H1 (cell line): Measurements from ENCODE around the gene TSEN2. TPM values are rescaled to one million over a fixed set of nuclear protein-coding genes. Genes with fewer than 3 reads are reported as not detected.

Experiments
- CTCF ChIA-PET: fragments of 300-600 bp; sonication (Branson Sonifier 250); formaldehyde crosslinking; loops from one replicate; lab custom pipeline; 2021; ENCODE audit not compliant: partially characterized antibody; lab: Charles Lee
- POLR2A ChIA-PET: fragments of 300-600 bp; sonication (Branson Sonifier 250); formaldehyde crosslinking; loops from one replicate; lab custom pipeline; 2021; ENCODE audit warnings: inconsistent platforms; ENCODE audit not compliant: partially characterized antibody; lab: Charles Lee
- DNase-seq, 2 experiments: peaks; one replicate each; pipeline versions ENCODE4 v3.0.0 to v3.0.0-alpha.2; 2010 to 2022; ENCODE audit warnings: low spot score in 2 of 2, low read depth in 1 of 2, mixed read lengths in 1 of 2
- FAIRE-seq: peaks from 2 replicates; lab custom pipeline; 2011; peaks lifted over from hg19 to GRCh38; lab: Jason Lieb, UNC
- H2AFZ ChIP-seq: 2 replicates; pipeline ENCODE4 v1.8.1; 2012; ENCODE audit warnings: low read length, inconsistent platforms
- H2AK5ac ChIP-seq: 2 replicates; pipeline ENCODE4 v1.6.1; 2013; ENCODE audit warnings: low read depth, low read length
- H2BK120ac ChIP-seq: replicated peaks from 2 replicates; pipeline ENCODE3; 2013; ENCODE audit warnings: low read depth, low read length, inconsistent platforms
- H2BK12ac ChIP-seq: 2 replicates; pipeline ENCODE4 v1.6.1; 2013; ENCODE audit warnings: low read depth, low read length
- H2BK15ac ChIP-seq: 2 replicates; pipeline ENCODE4 v1.6.1; 2013; ENCODE audit warnings: low read length
- H2BK20ac ChIP-seq: 2 replicates; pipeline ENCODE4 v1.6.1; 2013; ENCODE audit warnings: low read length
- H2BK5ac ChIP-seq: 2 replicates; pipeline ENCODE4 v1.6.1; 2013; ENCODE audit warnings: low read depth, low read length
- H3K14ac ChIP-seq: 2 replicates; pipeline ENCODE4 v1.6.1; 2013; ENCODE audit warnings: inconsistent platforms; ENCODE audit not compliant: insufficient read length
- H3K18ac ChIP-seq: 2 replicates; pipeline ENCODE4 v1.6.1; 2013; ENCODE audit warnings: low read length; ENCODE audit errors: extremely low read depth
- H3K23ac ChIP-seq: 2 replicates; pipeline ENCODE4 v1.6.1; 2013; ENCODE audit warnings: inconsistent platforms; ENCODE audit not compliant: insufficient read length
- H3K23me2 ChIP-seq: 2 replicates; pipeline ENCODE4 v1.6.1; 2013; ENCODE audit warnings: low read depth, low read length
- H3K27ac ChIP-seq: 2 replicates; pipeline ENCODE4 v1.6.1; 2011; ENCODE audit warnings: low read depth, low read length, inconsistent platforms
- H3K27me3 ChIP-seq, 4 experiments: replicated peaks in 1 of 4; 1 replicate in 1 of 4; 2 replicates in 3 of 4; pipeline versions ENCODE4 v1.6.1 to v1.8.1; 2011 to 2013; ENCODE audit warnings: low read length in 3 of 4, mild to moderate bottlenecking in 3 of 4, inconsistent platforms in 2 of 4, mixed read lengths in 2 of 4, moderate library complexity in 1 of 4; ENCODE audit not compliant: control insufficient read depth in 3 of 4, insufficient read depth in 3 of 4; ENCODE audit errors: extremely low read depth in 1 of 4
- H3K36me3 ChIP-seq, 4 experiments: 2 replicates each; pipeline versions ENCODE4 v1.6.1 to v1.8.1; 2011 to 2013; ENCODE audit warnings: mild to moderate bottlenecking in 4 of 4, low read length in 3 of 4, moderate library complexity in 2 of 4, control low read depth in 1 of 4, inconsistent platforms in 1 of 4; ENCODE audit not compliant: insufficient read depth in 4 of 4, control insufficient read depth in 2 of 4
- H3K4ac ChIP-seq: replicated peaks from 2 replicates; pipeline ENCODE3; 2013; ENCODE audit warnings: low read length, low read depth, mixed read lengths, inconsistent platforms; ENCODE audit not compliant: insufficient read length
- H3K4me1 ChIP-seq, 4 experiments: replicated peaks in 1 of 4; 1 replicate in 1 of 4; 2 replicates in 3 of 4; pipeline versions ENCODE4 v1.6.1 to v1.8.1; 2011 to 2013; ENCODE audit warnings: low read length in 3 of 4, inconsistent platforms in 2 of 4, mixed read lengths in 1 of 4; ENCODE audit not compliant: insufficient read depth in 4 of 4, control insufficient read depth in 3 of 4
- H3K4me2 ChIP-seq, 2 experiments: 2 replicates each; pipeline versions ENCODE4 v1.6.1 to v1.8.1; 2011 to 2013; ENCODE audit warnings: low read depth in 2 of 2, low read length in 2 of 2, control low read depth in 1 of 2, inconsistent platforms in 1 of 2, mild to moderate bottlenecking in 1 of 2; ENCODE audit not compliant: insufficient read depth in 1 of 2
- H3K4me3 ChIP-seq, 4 experiments: fragments of 200-600, 300-600 bp in 1 of 4; sonication (generic), shearing (Covaris generic), sonication (Bioruptor Twin) in 1 of 4; 2 replicates each; pipeline versions ENCODE4 v1.5.1 to v1.8.1; 2011 to 2016; ENCODE audit warnings: low read length in 4 of 4, low read depth in 3 of 4, control low read depth in 2 of 4, inconsistent platforms in 2 of 4, mild to moderate bottlenecking in 2 of 4, mixed read lengths in 1 of 4, moderate library complexity in 1 of 4; ENCODE audit not compliant: insufficient read depth in 2 of 4; ENCODE audit errors: extremely low read depth in 1 of 4
- H3K56ac ChIP-seq: replicated peaks from 2 replicates; pipeline ENCODE3; 2013; ENCODE audit warnings: low read depth, mild to moderate bottlenecking, mixed read lengths, low read length, inconsistent platforms; ENCODE audit not compliant: insufficient read length
- H3K79me1 ChIP-seq: 2 replicates; pipeline ENCODE4 v1.6.1; 2013; ENCODE audit warnings: low read depth, low read length, control low read depth
- H3K79me2 ChIP-seq, 2 experiments: 2 replicates each; pipeline versions ENCODE4 v1.6.1 to v1.8.1; 2012 to 2013; ENCODE audit warnings: low read length in 2 of 2, mild to moderate bottlenecking in 2 of 2, inconsistent platforms in 1 of 2; ENCODE audit not compliant: insufficient read depth in 2 of 2, control insufficient read depth in 1 of 2
- H3K9ac ChIP-seq, 4 experiments: replicated peaks in 1 of 4; 1 replicate in 1 of 4; 2 replicates in 3 of 4; pipeline versions ENCODE4 v1.6.1 to v1.8.1; 2011 to 2013; ENCODE audit warnings: low read depth in 3 of 4, low read length in 3 of 4, control low read depth in 2 of 4, mild to moderate bottlenecking in 2 of 4, moderate library complexity in 2 of 4, inconsistent platforms in 1 of 4; ENCODE audit errors: extremely low read depth in 1 of 4
- H3K9me3 ChIP-seq, 2 experiments: 2 replicates each; pipeline versions ENCODE4 v1.6.1 to v1.8.1; 2012 to 2013; ENCODE audit warnings: mild to moderate bottlenecking in 2 of 2, moderate library complexity in 2 of 2, control low read depth in 1 of 2, inconsistent platforms in 1 of 2, low read depth in 1 of 2, low read length in 1 of 2, mixed read lengths in 1 of 2; ENCODE audit not compliant: insufficient read depth in 2 of 2
- H4K20me1 ChIP-seq, 2 experiments: replicated peaks in 1 of 2; 2 replicates each; pipeline versions ENCODE3 to v1.8.1; 2011 to 2013; ENCODE audit warnings: inconsistent platforms in 2 of 2, low read length in 2 of 2, mild to moderate bottlenecking in 1 of 2; ENCODE audit not compliant: insufficient read depth in 2 of 2, control insufficient read depth in 1 of 2
- H4K5ac ChIP-seq: 2 replicates; pipeline ENCODE4 v1.6.1; 2013; ENCODE audit warnings: low read length, low read depth, mixed read lengths, inconsistent platforms; ENCODE audit not compliant: insufficient read length
- H4K8ac ChIP-seq: 2 replicates; pipeline ENCODE4 v1.8.0; 2013; ENCODE audit warnings: mild to moderate bottlenecking, moderate library complexity, low read length, inconsistent platforms; ENCODE audit not compliant: insufficient read depth; ENCODE audit errors: extremely low read depth
- H4K91ac ChIP-seq: replicated peaks from 2 replicates; pipeline ENCODE3; 2013; ENCODE audit warnings: low read length, mixed read lengths, inconsistent platforms; ENCODE audit not compliant: insufficient read length
- CBX5 ChIP-seq: fragments of 300-800, 300-1000 bp; sonication (generic); IDR thresholded peaks from 2 replicates; pipeline ENCODE4 v1.7.1; 2016; ENCODE audit warnings: antibody characterized with exemption, low read length, low read depth
- FOSL1 ChIP-seq: IDR thresholded peaks from 2 replicates; pipeline ENCODE4 v1.6.1; 2011; ENCODE audit warnings: mild to moderate bottlenecking, low read depth, low read length, moderate library complexity; ENCODE audit not compliant: insufficient read depth
- RXRA ChIP-seq: IDR thresholded peaks from 2 replicates; pipeline ENCODE4 v1.6.1; 2011; ENCODE audit warnings: low read depth, mild to moderate bottlenecking, low read length, moderate library complexity; ENCODE audit not compliant: insufficient read depth
- SIX5 ChIP-seq: IDR thresholded peaks from 2 replicates; pipeline ENCODE4 v1.6.1; 2011; ENCODE audit warnings: mild to moderate bottlenecking, low read depth, low read length
- TEAD4 ChIP-seq: IDR thresholded peaks from 2 replicates; pipeline ENCODE4 v1.6.1; 2012; ENCODE audit warnings: low read depth, low read length, inconsistent platforms, mixed read lengths
- WGBS, 2 experiments: shearing (Covaris generic) in 1 of 2; methylation state at CpG; one replicate each; pipeline versions ENCODE4 v1.1.6 to v1.1.7; 2013 to 2015; ENCODE audit warnings: low lambda C conversion rate in 2 of 2, mixed read lengths in 2 of 2, inconsistent platforms in 1 of 2, low coverage in 1 of 2, missing lambda C conversion rate in 1 of 2; ENCODE audit not compliant: insufficient replicate concordance in 2 of 2, insufficient coverage in 1 of 2, insufficient read length in 1 of 2; ENCODE audit errors: extremely low coverage in 1 of 2, missing lambda C conversion rate in 1 of 2; 5-methylcytosine and 5-hydroxymethylcytosine counted together
- polyA plus RNA-seq, 7 experiments: library from polyadenylated mRNA; depleted of rRNA in 3 of 7; stranded (reverse) in 5 of 7; unstranded in 2 of 7; fragments of >200 nt in 5 of 7; fragments of 200-250 nt in 2 of 7; gene quantifications; 1 replicate in 5 of 7; 2 replicates in 1 of 7; 4 replicates in 1 of 7; pipeline versions ENCODE4 v1.2.1 to v1.2.3, GENCODE V29; 2011 to 2013; ENCODE audit warnings: missing spikeins in 2 of 7, mixed read lengths in 2 of 7
- total RNA-seq: library from RNA; stranded (reverse); fragmentation: NEBNext Ultra II Directional; extraction: Animal tissue kit (Norgen Biotek cat#: 25700); gene quantifications from 2 replicates; pipeline ENCODE4 v1.2.1, GENCODE V29; 2021

The TSEN2 gene
- total and polyA plus RNA-seq, 2 of the 8 experiments (the other 6 are each of a cell fraction or from before 2014, with no cell fraction given) = 16.1 to 22.4 TPM

DNA sequence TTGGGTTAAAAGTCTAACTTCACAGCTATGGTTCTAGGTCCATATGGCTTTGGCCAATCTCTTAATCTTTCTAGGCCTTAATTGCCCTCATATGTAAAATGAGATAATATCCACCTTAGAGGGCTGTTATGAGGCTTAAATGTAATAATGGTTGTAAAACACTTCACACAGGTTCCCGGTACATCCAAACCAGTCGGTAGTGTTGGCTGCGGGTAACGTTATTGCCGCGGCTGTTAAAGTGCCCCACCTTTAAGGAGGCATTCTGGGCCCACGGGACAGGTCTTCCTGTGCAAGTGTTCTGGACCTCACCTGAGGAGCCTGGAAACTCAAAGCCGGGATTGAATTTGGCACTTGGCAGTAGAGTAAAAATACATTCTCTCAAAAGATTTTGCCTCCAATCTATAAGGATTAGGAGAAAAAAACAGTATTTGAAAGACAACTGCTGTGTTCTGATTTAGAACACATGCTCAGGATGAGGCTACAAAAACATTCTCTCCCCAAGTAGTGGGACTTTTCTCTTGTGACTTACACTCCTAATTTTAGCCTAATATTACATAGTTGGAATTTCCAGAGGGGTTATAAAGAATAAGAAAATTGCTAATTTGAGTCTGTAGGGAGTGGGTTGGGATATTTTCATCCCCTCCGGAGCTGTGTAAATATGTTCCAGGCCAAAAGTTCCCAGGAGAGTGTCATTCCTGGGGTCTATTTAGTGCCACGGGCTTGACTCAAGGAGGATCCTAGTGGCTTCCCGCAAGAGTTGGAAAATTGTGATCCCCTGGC is 44.9 kb upstream of the TSEN2 start:
- no peak overlapping the region for H2BK15ac ChIP-seq
- TF ChIP-seq CBX5 (no peak), FOSL1 (no peak), TEAD4 (no peak), RXRA (no peak), SIX5 (no peak)

More for the DNA sequence above, 44.9 kb upstream of the TSEN2 start:
- Histone ChIP-seq H3K23ac (no peak overlapping the region), H3K4ac (no peak overlapping the region), H3K9me3 (no peaks in the 10 kb centered on the region), H4K91ac (no peak overlapping the region), H2AK5ac (no peak overlapping the region), H3K4me1 (peaks cover 0 to 9% (median under 1%) of the 10 kb centered on the region in 4 experiments; a peak in 4 of 7 replicates), H2BK12ac (no peak overlapping the region), H3K27ac (no peak overlapping the region), H3K14ac (no peak overlapping the region), H3K27me3 (peaks cover 0 to 2% (median 0%) of the 10 kb centered on the region in 4 experiments; a peak in 3 of 7 replicates), H3K79me1 (no peaks in the 10 kb centered on the region), H2AFZ (no peak overlapping the region), H3K23me2 (no peaks in the 10 kb centered on the region), H3K9ac (no peak overlapping the region), H3K56ac (no peak overlapping the region), H4K20me1 (no peaks in the 10 kb centered on the region), H2BK5ac (no peak overlapping the region), H2BK20ac (no peak overlapping the region), H4K5ac (no peak overlapping the region), H3K4me3 (no peak overlapping the region), H3K79me2 (no peaks in the 10 kb centered on the region), H3K36me3 (no peaks in the 10 kb centered on the region; a peak in 1 of 8 replicates), H4K8ac (no peak overlapping the region), H3K4me2 (no peak overlapping the region), H2BK120ac (no peak overlapping the region), H3K18ac (no peak overlapping the region)
- ChIA-PET CTCF (interaction anchor here (1.0 kb wide), 1 partner anchor 11 kb away, joined by 3 read pairs; no protein-coding TSS in a partner anchor), POLR2A (no interaction called here)
- DNase-seq (no peak), FAIRE-seq (no peak)
- 91% methylated on average over 11 of the region's 11 CpGs; no CpG with 5 or more reads in 1 of the 2 experiments for WGBS, 2 experiments
